K562 (cell line): Measurements from ENCODE around the gene FBXW7. TPM values are rescaled to one million over a fixed set of nuclear protein-coding genes. Genes with fewer than 3 reads are reported as not detected.

Experiments used
- ATAC-seq: fragments of 200-7000 bp; cut with Tn5 transposase; 3 replicates; pipeline ENCODE4 v1.9.1; 2020; ENCODE audit warnings: moderate library complexity
- BruUV-seq: library from RNA; stranded (reverse); fragments of 400-500 nt; replicated peaks from 2 replicates; lab custom pipeline; 2021; lab: Mats Ljungman, UMichigan
- CTCF ChIA-PET: fragments of 300-600 bp; formaldehyde crosslinking; extraction: SDS; loops from one replicate; lab custom pipeline; 2021; ENCODE audit warnings: low intra/inter-chr PET ratio; lab: Yijun Ruan, JAX
- POLR2A ChIA-PET: fragments of 300-600, 350-650 bp; sonication (Branson Sonifier 250); formaldehyde crosslinking; extraction: SDS; loops from one replicate; lab custom pipeline; 2021; ENCODE audit warnings: antibody characterized with exemption, inconsistent platforms; lab: Yijun Ruan, JAX
- DNase-seq, 4 experiments: peaks; one replicate each; pipeline versions ENCODE4 v3.0.0 to v3.0.0-alpha.2; 2011 to 2018; ENCODE audit warnings: low spot score in 3 of 4, mixed read lengths in 3 of 4; ENCODE audit errors: extremely low read depth in 1 of 4
- FAIRE-seq: peaks from 2 replicates; lab custom pipeline; 2011; peaks lifted over from hg19 to GRCh38; lab: Jason Lieb, UNC
- H2AFZ ChIP-seq: 2 replicates; pipeline ENCODE4 v1.6.0; 2011; ENCODE audit warnings: low read depth, low read length, control low read depth, inconsistent platforms
- H3K27ac ChIP-seq: fragments of 200-600 bp; 3 replicates; pipeline ENCODE4 v1.8.0; 2011; ENCODE audit warnings: low read depth, mild to moderate bottlenecking, control low read depth, inconsistent platforms, low read length, moderate library complexity, mixed read lengths; ENCODE audit errors: extremely low read depth
- H3K27me3 ChIP-seq, 2 experiments: fragments of 300-600 bp in 1 of 2; 2 replicates in 1 of 2; 3 replicates in 1 of 2; pipeline versions ENCODE4 v1.6.0 to v1.8.0; 2011; ENCODE audit warnings: inconsistent platforms in 2 of 2, low read length in 2 of 2, mild to moderate bottlenecking in 1 of 2, mixed read lengths in 1 of 2, moderate library complexity in 1 of 2; ENCODE audit not compliant: control insufficient read depth in 2 of 2, insufficient read depth in 2 of 2
- H3K36me3 ChIP-seq: fragments of 300-600 bp; 3 replicates; pipeline ENCODE4 v1.8.0; 2011; ENCODE audit warnings: mild to moderate bottlenecking, low read length, inconsistent platforms; ENCODE audit not compliant: control insufficient read depth, insufficient read depth
- H3K4me1 ChIP-seq, 2 experiments: fragments of 200-600 bp in 1 of 2; replicated peaks in 1 of 2; 2 replicates in 1 of 2; 3 replicates in 1 of 2; pipeline versions ENCODE4 v1.5.1 to v1.8.0; 2011; ENCODE audit warnings: inconsistent platforms in 2 of 2, low read length in 2 of 2, mild to moderate bottlenecking in 1 of 2, mixed read lengths in 1 of 2, moderate library complexity in 1 of 2; ENCODE audit not compliant: control insufficient read depth in 2 of 2, insufficient read depth in 2 of 2
- H3K4me2 ChIP-seq: 2 replicates; pipeline ENCODE4 v1.6.1; 2011; ENCODE audit warnings: low read length, control low read depth, inconsistent platforms, mixed read lengths; ENCODE audit not compliant: insufficient read depth
- H3K4me3 ChIP-seq: fragments of 200-600 bp; sonication (generic), shearing (Covaris generic); 2 replicates; pipeline ENCODE4 v1.5.1; 2016; ENCODE audit warnings: control low read depth, inconsistent platforms
- H3K79me2 ChIP-seq: fragments of 200-600 bp; 3 replicates; pipeline ENCODE4 v1.8.0; 2011; ENCODE audit warnings: low read length, inconsistent platforms; ENCODE audit not compliant: control insufficient read depth, insufficient read depth
- H3K9ac ChIP-seq, 2 experiments: 2 replicates each; pipeline versions ENCODE4 v1.6.0 to v1.6.1; 2011; ENCODE audit warnings: low read depth in 2 of 2, low read length in 2 of 2, control low read depth in 1 of 2, inconsistent platforms in 1 of 2, mild to moderate bottlenecking in 1 of 2, mixed read lengths in 1 of 2; ENCODE audit not compliant: insufficient read depth in 1 of 2
- H3K9me1 ChIP-seq: one replicate; pipeline ENCODE4 v1.6.0; 2011; ENCODE audit warnings: inconsistent platforms, mild to moderate bottlenecking, low read length, moderate library complexity; ENCODE audit not compliant: control insufficient read depth, insufficient read depth
- H3K9me3 ChIP-seq: replicated peaks from 2 replicates; pipeline ENCODE4 v1.5.1; 2011; ENCODE audit warnings: low read depth, low read length, inconsistent platforms; ENCODE audit not compliant: control insufficient read depth, insufficient read depth
- H4K20me1 ChIP-seq: replicated peaks from 2 replicates; pipeline ENCODE4 v1.6.1; 2011; ENCODE audit warnings: low read length, inconsistent platforms, mixed read lengths; ENCODE audit not compliant: control insufficient read depth, insufficient read depth
- ATF3 ChIP-seq, 2 experiments: fragments of 450-650 bp in 1 of 2; sonication (generic) in 1 of 2; formaldehyde crosslinking in 1 of 2; IDR thresholded peaks in 1 of 2; conservative IDR thresholded peaks in 1 of 2; 2 replicates each; pipeline versions ENCODE4 v1.6.1 to v1.8.1; 2016 to 2023; ENCODE audit warnings: mild to moderate bottlenecking in 2 of 2, moderate library complexity in 2 of 2, inconsistent platforms in 1 of 2, missing genetic modification reagents in 1 of 2
- BRD4 ChIP-seq: fragments of 200-600 bp; sonication (generic); IDR thresholded peaks from 2 replicates; pipeline ENCODE4 v1.6.1; 2017; ENCODE audit warnings: inconsistent platforms
- CREB5 ChIP-seq: fragments of 250-450 bp; sonication (Bioruptor Pico); IDR thresholded peaks from 2 replicates; pipeline ENCODE4 v1.5.0; 2020; ENCODE audit warnings: mild to moderate bottlenecking
- EHMT2 ChIP-seq: fragments of 450-650 bp; IDR thresholded peaks from 2 replicates; pipeline ENCODE4 v1.6.1; 2018; ENCODE audit warnings: antibody characterized with exemption
- GTF2E2 ChIP-seq: fragments of 200-800 bp; sonication (Bioruptor generic); IDR thresholded peaks from 2 replicates; pipeline ENCODE4 v1.6.1; 2016; ENCODE audit warnings: missing genetic modification characterization, missing compliant biosample characterization
- HNRNPK ChIP-seq: fragments of 200-400 bp; formaldehyde crosslinking; IDR thresholded peaks from one replicate; pipeline ENCODE4 v1.6.1; 2018; ENCODE audit warnings: mild to moderate bottlenecking, low read depth, low read length; ENCODE audit not compliant: poor library complexity, severe bottlenecking
- ZNF311 ChIP-seq: fragments of 250-450 bp; sonication (Bioruptor Pico); IDR thresholded peaks from 2 replicates; pipeline ENCODE4 v1.4.0; 2020; ENCODE audit warnings: mild to moderate bottlenecking, moderate library complexity
- WGBS: fragments of 100-300 bp; shearing (Covaris generic); methylation state at CpG from one replicate; pipeline ENCODE4 v1.1.6; 2016; ENCODE audit warnings: low coverage, mixed read lengths; ENCODE audit not compliant: insufficient coverage; ENCODE audit errors: missing lambda C conversion rate; 5-methylcytosine and 5-hydroxymethylcytosine counted together
- in situ Hi-C: fragments of 300-500 bp; cut with MboI; formaldehyde crosslinking; loops from 4 replicates; pipeline ENCODE4 v1.15.0; 2018; ENCODE audit warnings: inconsistent platforms, mixed read lengths
- intact Hi-C: fragments of 100-400 bp; cut with micrococcal nuclease; formaldehyde crosslinking; loops from 2 replicates; pipeline ENCODE4 v1.14.2; 2022
- polyA plus RNA-seq, 8 experiments: library from polyadenylated mRNA; depleted of rRNA in 4 of 8; stranded (reverse) in 5 of 8; unstranded in 3 of 8; fragments of >200 nt; fragmentation: Nextera tagmentation in 2 of 8; fragmentation: Illumina TruSeq in 1 of 8; extraction: Ambion mirVana in 2 of 8; extraction: Trizol in 1 of 8; gene quantifications; 2 replicates each; pipeline versions ENCODE4 v1.2.1 to v1.2.3, GENCODE V29; 2011 to 2014; ENCODE audit warnings: inconsistent platforms in 1 of 8, missing spikeins in 1 of 8
- total RNA-seq, 7 experiments: library from RNA; depleted of rRNA in 6 of 7; stranded (reverse); fragments of >200 nt in 6 of 7; fragmentation: Illumina TruSeq in 2 of 7; extraction: Trizol in 2 of 7; gene quantifications; 2 replicates each; pipeline versions ENCODE4 v1.2.1 to v1.2.3, GENCODE V29; 2011 to 2021; ENCODE audit warnings: low replicate concordance in 1 of 7
- TF ChIP-seq, protein P1 (sequence below): fragments of 450-650 bp; IDR thresholded peaks from 2 replicates; pipeline ENCODE4 v1.7.1; 2018; ENCODE audit warnings: mild to moderate bottlenecking, low read depth; ENCODE audit not compliant: partially characterized antibody

The FBXW7 gene
- total and polyA plus RNA-seq, 9 of the 15 experiments (the other 6 are each of a cell fraction or from before 2014, with no cell fraction given) = 6.8 to 44.2 (median 16.4) TPM

DNA sequence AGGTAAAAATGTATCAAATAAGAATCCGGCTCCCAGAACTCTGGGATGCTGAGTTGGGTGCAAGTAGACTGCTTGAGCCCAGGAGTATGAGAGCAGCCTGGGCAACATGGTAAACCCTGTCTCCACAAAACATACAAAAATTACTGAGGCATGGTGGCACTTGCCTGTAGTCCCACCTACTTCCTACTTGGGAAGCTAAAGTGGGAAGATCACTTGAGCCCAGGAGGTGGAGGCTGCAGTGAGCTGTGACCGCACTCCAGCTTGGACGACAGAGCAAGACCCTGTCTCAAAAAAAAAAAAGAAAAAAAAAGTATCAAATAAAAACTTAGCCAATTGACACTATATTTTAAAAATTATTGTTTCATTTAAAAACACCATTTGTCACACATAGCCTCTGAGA lies 84.4 kb downstream of the FBXW7 start:
- Histone ChIP-seq H3K4me3 (no peak overlapping the region), H3K4me1 (no peaks in the 10 kb centered on the region; a peak in 1 of 5 replicates), H2AFZ (no peak overlapping the region), H3K9me1 (no peaks in the 10 kb centered on the region), H3K36me3 (no peaks in the 10 kb centered on the region), H3K9ac (no peak overlapping the region), H3K9me3 (no peaks in the 10 kb centered on the region), H3K27me3 (no peaks in the 10 kb centered on the region), H3K4me2 (no peak overlapping the region), H4K20me1 (0 out of 2 replicates have a peak, but pooled peaks cover 5% of the 10 kb centered on the region), H3K27ac (no peak overlapping the region), H3K79me2 (peaks cover 14% of the 10 kb centered on the region; the same call in 1 of the 3 replicates)
- in situ Hi-C loops = no loop called here
- TF ChIP-seq GTF2E2 (tag) (no peak), ZNF311 (CRISPR knock-in tag) (no peak), EHMT2 (no peak), CREB5 (CRISPR knock-in tag) (no peak), HNRNPK (no peak), ATF3 (IDR thresholded peaks at IDR 0.05) (no peak), ATF3 (CRISPR knock-in tag; conservative IDR thresholded peaks at IDR 0.05) (no peak), BRD4 (no peak)
- TF ChIP-seq, protein P1, sequence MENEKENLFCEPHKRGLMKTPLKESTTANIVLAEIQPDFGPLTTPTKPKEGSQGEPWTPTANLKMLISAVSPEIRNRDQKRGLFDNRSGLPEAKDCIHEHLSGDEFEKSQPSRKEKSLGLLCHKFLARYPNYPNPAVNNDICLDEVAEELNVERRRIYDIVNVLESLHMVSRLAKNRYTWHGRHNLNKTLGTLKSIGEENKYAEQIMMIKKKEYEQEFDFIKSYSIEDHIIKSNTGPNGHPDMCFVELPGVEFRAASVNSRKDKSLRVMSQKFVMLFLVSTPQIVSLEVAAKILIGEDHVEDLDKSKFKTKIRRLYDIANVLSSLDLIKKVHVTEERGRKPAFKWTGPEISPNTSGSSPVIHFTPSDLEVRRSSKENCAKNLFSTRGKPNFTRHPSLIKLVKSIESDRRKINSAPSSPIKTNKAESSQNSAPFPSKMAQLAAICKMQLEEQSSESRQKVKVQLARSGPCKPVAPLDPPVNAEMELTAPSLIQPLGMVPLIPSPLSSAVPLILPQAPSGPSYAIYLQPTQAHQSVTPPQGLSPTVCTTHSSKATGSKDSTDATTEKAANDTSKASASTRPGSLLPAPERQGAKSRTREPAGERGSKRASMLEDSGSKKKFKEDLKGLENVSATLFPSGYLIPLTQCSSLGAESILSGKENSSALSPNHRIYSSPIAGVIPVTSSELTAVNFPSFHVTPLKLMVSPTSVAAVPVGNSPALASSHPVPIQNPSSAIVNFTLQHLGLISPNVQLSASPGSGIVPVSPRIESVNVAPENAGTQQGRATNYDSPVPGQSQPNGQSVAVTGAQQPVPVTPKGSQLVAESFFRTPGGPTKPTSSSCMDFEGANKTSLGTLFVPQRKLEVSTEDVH = no peak
- CTCF ChIA-PET = no interaction called here
- ATAC-seq (no peak), FAIRE-seq (peak; percentile 32), DNase-seq (no peak)
- BruUV-seq = no TSS peak
- intact Hi-C loops = no loop called here
- WGBS = 86% methylated on average over 2 of the region's 3 CpGs
- POLR2A ChIA-PET = no interaction called here
